ENCODE results near the gene CGRRF1. TPM values are rescaled to one million over a fixed set of nuclear protein-coding genes. Genes with fewer than 3 reads are reported as not detected.

CGRRF1 gene
- total and polyA plus RNA-seq, 3 donors from 2014 or later, result 29.4 to 79.6 (median 31.4) TPM

GRCh38 chr14:54532111-54533012 is 22.7 kb downstream of the CGRRF1 start:
- 94 to 98% methylated on average over 3 of the region's 3 CpGs for WGBS, 2 donors
- H3K36me3 ChIP-seq (ENCODE audit: low read depth, missing control alignments), result no peaks in the 10 kb centered on the region
- DNase-seq, result no peak
- no peak overlapping the region for H3K4me3 ChIP-seq
- H3K4me1 ChIP-seq, result no peaks in the 10 kb centered on the region
- TF ChIP-seq, protein P1, sequence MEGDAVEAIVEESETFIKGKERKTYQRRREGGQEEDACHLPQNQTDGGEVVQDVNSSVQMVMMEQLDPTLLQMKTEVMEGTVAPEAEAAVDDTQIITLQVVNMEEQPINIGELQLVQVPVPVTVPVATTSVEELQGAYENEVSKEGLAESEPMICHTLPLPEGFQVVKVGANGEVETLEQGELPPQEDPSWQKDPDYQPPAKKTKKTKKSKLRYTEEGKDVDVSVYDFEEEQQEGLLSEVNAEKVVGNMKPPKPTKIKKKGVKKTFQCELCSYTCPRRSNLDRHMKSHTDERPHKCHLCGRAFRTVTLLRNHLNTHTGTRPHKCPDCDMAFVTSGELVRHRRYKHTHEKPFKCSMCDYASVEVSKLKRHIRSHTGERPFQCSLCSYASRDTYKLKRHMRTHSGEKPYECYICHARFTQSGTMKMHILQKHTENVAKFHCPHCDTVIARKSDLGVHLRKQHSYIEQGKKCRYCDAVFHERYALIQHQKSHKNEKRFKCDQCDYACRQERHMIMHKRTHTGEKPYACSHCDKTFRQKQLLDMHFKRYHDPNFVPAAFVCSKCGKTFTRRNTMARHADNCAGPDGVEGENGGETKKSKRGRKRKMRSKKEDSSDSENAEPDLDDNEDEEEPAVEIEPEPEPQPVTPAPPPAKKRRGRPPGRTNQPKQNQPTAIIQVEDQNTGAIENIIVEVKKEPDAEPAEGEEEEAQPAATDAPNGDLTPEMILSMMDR (IDR thresholded peaks at IDR 0.05), result no peak
- TF ChIP-seq POLR2A (IDR thresholded peaks at IDR 0.05), result no peak
- H3K27ac ChIP-seq, result no peak overlapping the region
- no peaks in the 10 kb centered on the region for H3K27me3 ChIP-seq
- intact Hi-C loops (cut with DNase I; ENCODE audit: low total_unique reads), result no loop called here
- H3K9me3 ChIP-seq, result no peaks in the 10 kb centered on the region

GRCh38 chr14:54533100-54533499 is 23.4 kb downstream of the CGRRF1 start:
- Histone ChIP-seq H3K9me3 (no peaks in the 10 kb centered on the region), H3K4me1 (no peaks in the 10 kb centered on the region)

GRCh38 chr14:54535126-54535525 is 25.4 kb downstream of the CGRRF1 start:
- WGBS, 2 donors, result 53 to 72% methylated on average over 1 of the region's 1 CpG
- no peaks in the 10 kb centered on the region for H3K36me3 ChIP-seq (ENCODE audit: low read depth, missing control alignments)
- DNase-seq, result no peak
- H3K4me3 ChIP-seq, result no peak overlapping the region
- intact Hi-C loops (cut with DNase I; ENCODE audit: low total_unique reads), result no loop called here
- no peak for TF ChIP-seq POLR2A (IDR thresholded peaks at IDR 0.05)
- TF ChIP-seq, protein P1 (IDR thresholded peaks at IDR 0.05), result no peak
- H3K27me3 ChIP-seq, result no peaks in the 10 kb centered on the region
- no peaks in the 10 kb centered on the region for H3K4me1 ChIP-seq
- H3K9me3 ChIP-seq, result no peaks in the 10 kb centered on the region
- H3K27ac ChIP-seq, result no peak overlapping the region

More at GRCh38 chr14:54533100-54533499, 23.4 kb downstream of the CGRRF1 start:
- no peak for TF ChIP-seq POLR2A (IDR thresholded peaks at IDR 0.05)
- TF ChIP-seq, protein P1 (IDR thresholded peaks at IDR 0.05), result no peak
- intact Hi-C loops (cut with DNase I; ENCODE audit: low total_unique reads), result no loop called here
- no peak overlapping the region for H3K4me3 ChIP-seq
- DNase-seq, result no peak
- H3K27ac ChIP-seq, result no peak overlapping the region
- no peaks in the 10 kb centered on the region for H3K36me3 ChIP-seq (ENCODE audit: low read depth, missing control alignments)
- no peaks in the 10 kb centered on the region for H3K27me3 ChIP-seq
- WGBS, 2 donors, result 89 to 90% methylated on average over 1 of the region's 1 CpG

GRCh38 chr14:54535646-54536045 is 25.9 kb downstream of the CGRRF1 start:
- TF ChIP-seq, protein P1 (IDR thresholded peaks at IDR 0.05), result no peak
- no peak for TF ChIP-seq POLR2A (IDR thresholded peaks at IDR 0.05)
- Histone ChIP-seq H3K4me1 (no peaks in the 10 kb centered on the region), H3K9me3 (no peaks in the 10 kb centered on the region), H3K27me3 (no peaks in the 10 kb centered on the region), H3K4me3 (no peak overlapping the region), H3K27ac (no peak overlapping the region), H3K36me3 (ENCODE audit: low read depth, missing control alignments) (no peaks in the 10 kb centered on the region)
- intact Hi-C loops (cut with DNase I; ENCODE audit: low total_unique reads), result no loop called here
- no peak for DNase-seq
- 42 to 50% methylated on average over 2 of the region's 2 CpGs for WGBS, 2 donors

All from testis (tissue), 3 donors.